Measurements from ENCODE around the gene ZNF497. TPM values are rescaled to one million over a fixed set of nuclear protein-coding genes. Genes with fewer than 3 reads are reported as not detected.

ZNF497 gene
- total RNA-seq, 1 experiment from 2014 or later = 2.6 TPM

DNA sequence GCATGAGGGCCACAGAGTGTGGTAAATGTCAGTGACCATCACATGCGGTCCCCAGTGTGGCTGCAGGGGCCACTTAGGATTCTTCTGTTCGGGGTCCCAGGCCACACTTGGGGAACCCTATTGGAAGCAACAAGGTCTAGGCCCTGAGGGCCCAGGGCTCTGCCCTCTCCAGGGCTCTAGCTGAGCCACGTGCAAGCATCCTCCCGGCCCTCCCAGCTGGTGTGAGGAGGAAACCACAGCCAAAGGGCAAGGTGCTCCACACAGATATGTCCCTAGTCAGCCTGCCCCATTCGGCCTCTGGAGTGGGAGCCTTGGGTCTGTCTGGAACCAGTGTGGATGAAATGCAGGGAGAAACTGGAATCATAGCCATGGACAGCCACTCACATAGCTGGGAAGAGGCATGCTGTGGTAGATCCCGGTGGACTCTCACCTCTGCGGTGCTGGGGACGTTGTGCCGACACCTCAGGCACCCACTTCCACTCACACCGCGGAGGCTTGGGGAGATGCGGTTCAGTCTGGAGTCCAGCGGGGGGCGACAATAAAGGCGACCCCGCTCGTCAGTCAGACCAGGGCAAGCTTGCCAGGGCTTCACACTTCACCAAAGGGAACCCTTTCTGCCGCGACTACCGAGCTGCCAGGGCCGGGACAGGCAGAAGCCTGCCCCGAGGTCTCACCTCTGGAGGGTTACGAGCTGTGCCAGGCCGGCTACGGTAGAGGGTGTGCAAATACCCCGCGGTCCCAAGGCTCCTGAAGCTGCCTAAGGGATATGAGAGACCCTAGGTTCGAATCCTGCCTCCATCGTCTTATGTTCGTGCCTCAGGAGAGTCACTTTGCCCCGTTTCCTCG is 4.3 kb upstream of the ZNF497 start:
- DNase-seq (ENCODE audit: low spot score) = no peak
- no peaks in the 10 kb centered on the region for H3K4me1 ChIP-seq (ENCODE audit: insufficient read depth, low read length, poor library complexity, severe bottlenecking)
- ChIA-PET CTCF (no interaction called here), POLR2A (ENCODE audit: low non-redundant PET) (no interaction called here)
- intact Hi-C loops (cut with micrococcal nuclease; ENCODE audit: unreplicated experiment) = no loop called here
- H3K27ac ChIP-seq (ENCODE audit: low read depth, low read length, poor library complexity, severe bottlenecking) = no peak overlapping the region
- no peaks in the 10 kb centered on the region for H3K27me3 ChIP-seq (replicated peaks; ENCODE audit: insufficient read depth, low read depth, low read length, poor library complexity)
- no peak for TF ChIP-seq EZH2 (IDR thresholded peaks at IDR 0.05; ENCODE audit: borderline replicate concordance, low read depth, low read length, poor library complexity, severe bottlenecking)
- TF ChIP-seq, protein P1, sequence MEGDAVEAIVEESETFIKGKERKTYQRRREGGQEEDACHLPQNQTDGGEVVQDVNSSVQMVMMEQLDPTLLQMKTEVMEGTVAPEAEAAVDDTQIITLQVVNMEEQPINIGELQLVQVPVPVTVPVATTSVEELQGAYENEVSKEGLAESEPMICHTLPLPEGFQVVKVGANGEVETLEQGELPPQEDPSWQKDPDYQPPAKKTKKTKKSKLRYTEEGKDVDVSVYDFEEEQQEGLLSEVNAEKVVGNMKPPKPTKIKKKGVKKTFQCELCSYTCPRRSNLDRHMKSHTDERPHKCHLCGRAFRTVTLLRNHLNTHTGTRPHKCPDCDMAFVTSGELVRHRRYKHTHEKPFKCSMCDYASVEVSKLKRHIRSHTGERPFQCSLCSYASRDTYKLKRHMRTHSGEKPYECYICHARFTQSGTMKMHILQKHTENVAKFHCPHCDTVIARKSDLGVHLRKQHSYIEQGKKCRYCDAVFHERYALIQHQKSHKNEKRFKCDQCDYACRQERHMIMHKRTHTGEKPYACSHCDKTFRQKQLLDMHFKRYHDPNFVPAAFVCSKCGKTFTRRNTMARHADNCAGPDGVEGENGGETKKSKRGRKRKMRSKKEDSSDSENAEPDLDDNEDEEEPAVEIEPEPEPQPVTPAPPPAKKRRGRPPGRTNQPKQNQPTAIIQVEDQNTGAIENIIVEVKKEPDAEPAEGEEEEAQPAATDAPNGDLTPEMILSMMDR (conservative IDR thresholded peaks at IDR 0.05; ENCODE audit: low read depth, low read length) = no peak
- no peaks in the 10 kb centered on the region for H3K9me3 ChIP-seq (ENCODE audit: low read depth, low read length, poor library complexity, severe bottlenecking)
- no peak overlapping the region for H3K4me3 ChIP-seq (ENCODE audit: low read depth, low read length, poor library complexity, severe bottlenecking)
- BruUV-seq (replicated peaks) = no TSS peak
- H3K36me3 ChIP-seq (ENCODE audit: insufficient read depth, low read length, poor library complexity, severe bottlenecking) = no peaks in the 10 kb centered on the region

DNA sequence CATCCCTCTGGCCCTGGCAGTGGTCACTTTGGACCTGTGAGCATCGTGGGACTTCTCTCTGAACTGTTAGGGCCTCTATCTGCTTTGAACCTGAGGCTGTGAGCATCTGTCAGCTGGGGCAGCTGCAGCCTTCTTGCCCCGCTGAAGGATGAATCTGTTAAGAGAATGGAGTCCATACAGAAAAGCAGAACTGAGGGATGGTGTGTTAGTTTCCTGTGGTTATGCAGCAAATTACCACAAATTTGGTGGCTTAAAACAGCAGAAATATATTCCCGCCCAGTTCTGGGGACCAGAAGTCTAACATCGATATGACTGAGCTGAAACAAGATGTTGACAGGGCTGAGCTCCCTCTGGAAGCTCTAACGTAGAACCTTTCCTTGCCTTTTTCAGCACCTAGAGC is 1.6 kb upstream of the ZNF497 start:
- H3K36me3 ChIP-seq (ENCODE audit: insufficient read depth, low read length, poor library complexity, severe bottlenecking) = no peaks in the 10 kb centered on the region
- peaks cover 6% of the 10 kb centered on the region for H3K4me1 ChIP-seq (ENCODE audit: insufficient read depth, low read length, poor library complexity, severe bottlenecking)
- no peak for DNase-seq (ENCODE audit: low spot score)
- CTCF ChIA-PET = no interaction called here
- no peaks in the 10 kb centered on the region for H3K27me3 ChIP-seq (replicated peaks; ENCODE audit: insufficient read depth, low read depth, low read length, poor library complexity)
- no TSS peak for BruUV-seq (replicated peaks)
- intact Hi-C loops (cut with micrococcal nuclease; ENCODE audit: unreplicated experiment) = no loop called here
- no peak overlapping the region for H3K4me3 ChIP-seq (ENCODE audit: low read depth, low read length, poor library complexity, severe bottlenecking)
- no peak overlapping the region for H3K27ac ChIP-seq (ENCODE audit: low read depth, low read length, poor library complexity, severe bottlenecking)
- POLR2A ChIA-PET (ENCODE audit: low non-redundant PET) = no interaction called here
- TF ChIP-seq EZH2 (IDR thresholded peaks at IDR 0.05; ENCODE audit: borderline replicate concordance, low read depth, low read length, poor library complexity, severe bottlenecking) = no peak
- TF ChIP-seq, protein P1 (conservative IDR thresholded peaks at IDR 0.05; ENCODE audit: low read depth, low read length) = no peak
- no peaks in the 10 kb centered on the region for H3K9me3 ChIP-seq (ENCODE audit: low read depth, low read length, poor library complexity, severe bottlenecking)

DNA sequence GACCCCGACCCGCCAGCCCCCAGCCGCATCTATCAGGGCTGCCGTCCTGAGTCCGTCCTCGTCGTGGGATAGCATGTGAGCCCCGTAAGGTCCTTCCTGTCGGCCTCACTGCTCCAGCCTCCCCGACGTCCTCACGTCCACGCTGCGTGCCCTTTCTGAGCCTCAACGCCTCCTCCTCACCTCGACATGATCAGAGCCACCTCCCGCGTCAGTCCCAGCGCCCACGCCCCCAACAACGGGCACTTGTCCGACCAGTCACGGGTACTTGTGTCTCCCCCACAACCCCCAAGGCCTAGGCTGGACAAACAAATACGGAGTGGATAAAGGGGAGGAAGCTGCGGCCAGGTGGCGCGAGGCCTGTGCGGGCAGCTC is 665 bp downstream of the ZNF497 start:
- TF ChIP-seq, protein P1 (conservative IDR thresholded peaks at IDR 0.05; ENCODE audit: low read depth, low read length) = no peak
- TF ChIP-seq EZH2 (IDR thresholded peaks at IDR 0.05; ENCODE audit: borderline replicate concordance, low read depth, low read length, poor library complexity, severe bottlenecking) = no peak
- POLR2A ChIA-PET (ENCODE audit: low non-redundant PET) = interaction anchor here (0.5 kb wide), 1 partner anchor 65 kb away, joined by 4 read pairs; no protein-coding TSS in a partner anchor
- Histone ChIP-seq H3K36me3 (ENCODE audit: insufficient read depth, low read length, poor library complexity, severe bottlenecking) (no peaks in the 10 kb centered on the region), H3K4me3 (ENCODE audit: low read depth, low read length, poor library complexity, severe bottlenecking) (peak overlapping the region; percentile 95), H3K4me1 (ENCODE audit: insufficient read depth, low read length, poor library complexity, severe bottlenecking) (peaks cover 6% of the 10 kb centered on the region), H3K27me3 (replicated peaks; ENCODE audit: insufficient read depth, low read depth, low read length, poor library complexity) (no peaks in the 10 kb centered on the region), H3K9me3 (ENCODE audit: low read depth, low read length, poor library complexity, severe bottlenecking) (no peaks in the 10 kb centered on the region), H3K27ac (ENCODE audit: low read depth, low read length, poor library complexity, severe bottlenecking) (peak overlapping the region; percentile 96)
- intact Hi-C loops (cut with micrococcal nuclease; ENCODE audit: unreplicated experiment) = no loop called here
- peak; percentile 58 for DNase-seq (ENCODE audit: low spot score)
- CTCF ChIA-PET = interaction anchor here (1.0 kb wide), 1 partner anchor 14 kb away, joined by 3 read pairs; no protein-coding TSS in a partner anchor
- TSS peak; percentile 71 for BruUV-seq (replicated peaks)
